CD4-positive, alpha-beta T cell treated with Interleukin-4 for 1 hour (primary cell): Measurements from ENCODE around the gene MAL.

ENCODE experiments used
- DNase-seq, 2 donors: peaks; one replicate each; pipeline ENCODE4 v3.0.0-alpha.2; 2020 to 2022

Gene MAL

GRCh38 chr2:95017071-95017501 lies 8.4 kb upstream of the MAL start:
- no peak for DNase-seq

DNA sequence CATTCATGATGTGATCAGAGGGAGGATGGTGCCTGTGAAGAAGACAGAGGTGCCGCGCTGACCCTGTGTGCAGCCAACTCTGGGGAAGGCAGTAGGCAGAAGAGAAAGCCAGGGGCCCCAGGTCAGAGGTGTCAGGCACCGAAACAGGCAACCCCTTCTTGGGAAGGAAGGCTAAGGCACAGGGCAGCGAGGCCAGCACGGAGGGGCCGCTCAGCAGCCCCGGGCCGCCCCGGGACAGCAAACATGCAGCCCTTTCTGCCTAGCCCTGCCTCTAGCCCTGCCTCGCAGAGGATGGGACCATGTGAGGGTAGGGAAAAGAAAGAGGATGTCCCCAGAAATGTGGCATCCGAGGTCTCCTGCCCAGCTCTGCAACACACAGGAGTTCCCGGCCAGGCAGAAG lies 7.7 kb upstream of the MAL start:
- DNase-seq: no peak

GRCh38 chr2:95018301-95018700 lies 7.2 kb upstream of the MAL start:
- DNase-seq: no peak

DNA sequence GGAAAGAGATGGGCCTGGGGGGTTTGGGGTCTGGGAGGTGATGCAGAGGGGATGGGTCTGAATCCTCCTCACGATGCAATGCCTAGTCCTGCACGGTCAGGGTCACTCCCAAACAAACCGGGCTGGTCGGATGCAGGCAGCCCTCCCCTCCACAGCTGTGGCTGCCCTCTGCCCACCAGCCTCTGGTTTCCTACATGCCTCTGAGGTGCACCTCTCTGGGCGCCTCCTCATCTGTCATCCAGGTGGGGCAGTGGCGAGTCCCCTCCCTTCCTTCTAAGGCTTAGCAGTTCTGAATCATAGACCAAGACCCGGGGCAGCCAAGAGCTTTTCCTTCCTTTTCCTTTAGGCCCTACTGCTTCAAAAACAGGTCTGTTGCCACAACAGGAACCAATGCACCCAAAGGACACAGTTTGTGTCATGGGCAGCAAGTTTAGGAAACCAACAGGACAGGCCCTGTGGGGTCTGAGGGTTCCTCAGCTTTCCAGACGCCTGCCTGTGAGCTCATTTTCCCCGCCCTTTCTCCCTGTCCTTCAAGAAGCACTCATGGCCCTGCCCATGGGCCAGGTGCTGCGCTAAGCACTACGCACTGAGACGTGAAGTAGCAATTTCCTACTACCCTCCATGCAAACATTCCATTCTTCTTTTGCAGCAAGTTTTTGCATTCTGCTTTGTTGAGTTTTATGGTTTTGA lies 6.5 kb upstream of the MAL start:
- no peak for DNase-seq

- no peak for DNase-seq
Observed at GRCh38 chr2:95019572-95019971, 5.9 kb upstream of the MAL start.

- no peak for DNase-seq
Observed at GRCh38 chr2:95020275-95021022, 5.1 kb upstream of the MAL start.

GRCh38 chr2:95021023-95021416 lies 4.5 kb upstream of the MAL start:
- no peak for DNase-seq

DNA sequence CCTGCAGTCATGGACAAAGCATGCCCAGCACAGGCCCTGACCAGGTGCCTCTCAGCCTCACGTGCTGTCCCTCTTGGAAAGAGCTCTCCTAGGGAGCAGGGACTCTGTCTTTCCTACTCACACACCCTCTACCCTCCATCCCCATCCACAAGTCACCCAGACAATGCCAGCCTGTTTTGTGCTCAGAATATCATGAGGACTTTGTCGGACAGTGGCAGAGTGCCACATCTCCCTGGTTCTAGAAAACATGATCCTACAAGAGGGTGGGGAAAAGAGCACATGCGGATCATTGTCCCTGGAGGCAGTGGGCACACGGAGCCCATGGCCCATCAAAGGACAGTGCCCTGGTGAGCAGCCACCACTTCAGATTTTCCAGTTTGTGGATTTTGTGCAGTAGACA lies 3.7 kb upstream of the MAL start:
- no peak for DNase-seq

- peak; percentile 77 to 85 for DNase-seq
Observed at GRCh38 chr2:95022309-95023221, 2.9 kb upstream of the MAL start.

GRCh38 chr2:95023222-95023597 lies 2.3 kb upstream of the MAL start:
- DNase-seq: peak; percentile 69 to 79

DNA sequence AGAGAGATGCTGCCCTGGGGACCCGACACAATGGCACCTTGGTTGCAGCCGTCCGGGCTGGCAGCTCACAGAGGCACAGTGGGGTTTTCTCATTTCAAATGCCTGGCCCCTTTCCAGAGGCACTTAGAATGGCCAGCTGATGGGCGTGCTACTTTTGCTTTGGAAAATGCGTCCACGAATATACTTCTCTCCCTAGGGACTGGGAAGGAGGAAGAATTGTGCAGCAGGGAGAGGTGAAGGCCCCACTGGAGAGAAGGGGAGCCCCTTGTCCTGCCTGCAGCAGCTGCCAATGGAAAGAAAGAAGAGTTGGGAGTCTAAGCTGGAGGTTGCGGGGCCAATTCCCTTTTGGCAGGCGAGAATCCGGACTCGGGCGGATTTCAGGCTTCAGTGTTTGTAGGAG lies 1.1 kb upstream of the MAL start:
- no peak for DNase-seq

DNA sequence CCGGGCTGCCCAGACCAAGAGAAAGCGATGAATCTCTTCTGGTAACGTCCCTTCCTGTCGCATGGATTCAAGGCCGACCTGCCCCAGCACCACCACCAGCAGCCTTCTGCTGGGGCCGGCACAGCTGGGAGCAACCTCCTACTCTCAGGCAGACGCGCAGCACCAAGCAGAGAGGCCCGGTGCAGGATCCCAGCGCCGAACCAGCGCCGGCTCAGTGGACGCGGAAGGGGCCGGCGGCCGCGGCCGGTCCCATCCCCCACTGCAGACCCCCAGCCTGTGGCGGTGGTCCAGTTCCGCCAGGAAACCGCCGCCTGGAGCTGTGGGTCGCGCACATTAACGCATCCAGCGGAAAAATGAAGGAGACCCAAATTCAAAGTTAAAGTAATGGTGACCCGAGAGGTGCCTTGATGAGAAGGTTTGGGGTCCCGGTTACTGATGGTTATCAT lies 525 bp upstream of the MAL start:
- DNase-seq: no peak

GRCh38 chr2:95026471-95027368 lies 1.2 kb downstream of the MAL start:
- no peak for DNase-seq

DNA sequence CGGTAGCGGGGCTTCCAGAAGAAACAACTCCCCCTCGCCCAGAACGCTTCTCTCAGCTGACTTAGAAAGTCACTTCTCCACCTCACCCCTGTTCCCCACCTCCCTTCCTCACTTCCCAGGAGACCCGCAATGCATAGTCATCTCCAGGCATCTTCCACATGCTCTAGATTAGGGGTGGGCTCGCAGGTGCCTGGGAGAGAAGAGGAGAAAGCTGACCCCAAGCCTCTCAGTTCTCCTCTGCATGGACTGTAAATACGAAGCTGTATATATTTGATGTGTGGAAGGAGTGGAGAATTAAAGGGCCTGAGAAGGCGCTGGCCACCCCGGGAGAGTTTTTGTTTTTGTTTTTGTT lies 1.8 kb downstream of the MAL start:
- DNase-seq: no peak

DNA sequence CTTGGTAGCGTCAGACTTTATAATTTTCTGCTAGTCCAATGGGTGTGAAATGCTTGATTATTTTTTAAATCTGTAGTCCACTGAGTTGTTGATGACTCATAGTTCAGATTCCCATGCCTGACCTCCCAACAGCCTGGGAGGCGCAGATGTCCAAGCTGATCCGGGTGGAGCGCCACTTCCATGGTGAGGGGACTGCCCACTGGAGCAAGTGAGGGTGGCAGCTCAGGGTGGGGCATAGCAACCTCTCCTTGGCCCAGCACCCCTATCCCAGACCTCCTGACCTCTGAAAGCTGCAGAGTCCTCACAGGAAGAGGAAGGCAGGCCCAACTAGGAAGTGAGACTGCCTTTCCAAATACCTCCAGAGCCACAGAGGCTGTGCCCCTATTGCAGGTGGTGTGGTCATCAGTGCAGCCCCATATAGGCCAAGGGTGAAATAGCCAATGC lies 4.4 kb downstream of the MAL start:
- DNase-seq: no peak

GRCh38 chr2:95030496-95030895 lies 5.0 kb downstream of the MAL start:
- DNase-seq: no peak

DNA sequence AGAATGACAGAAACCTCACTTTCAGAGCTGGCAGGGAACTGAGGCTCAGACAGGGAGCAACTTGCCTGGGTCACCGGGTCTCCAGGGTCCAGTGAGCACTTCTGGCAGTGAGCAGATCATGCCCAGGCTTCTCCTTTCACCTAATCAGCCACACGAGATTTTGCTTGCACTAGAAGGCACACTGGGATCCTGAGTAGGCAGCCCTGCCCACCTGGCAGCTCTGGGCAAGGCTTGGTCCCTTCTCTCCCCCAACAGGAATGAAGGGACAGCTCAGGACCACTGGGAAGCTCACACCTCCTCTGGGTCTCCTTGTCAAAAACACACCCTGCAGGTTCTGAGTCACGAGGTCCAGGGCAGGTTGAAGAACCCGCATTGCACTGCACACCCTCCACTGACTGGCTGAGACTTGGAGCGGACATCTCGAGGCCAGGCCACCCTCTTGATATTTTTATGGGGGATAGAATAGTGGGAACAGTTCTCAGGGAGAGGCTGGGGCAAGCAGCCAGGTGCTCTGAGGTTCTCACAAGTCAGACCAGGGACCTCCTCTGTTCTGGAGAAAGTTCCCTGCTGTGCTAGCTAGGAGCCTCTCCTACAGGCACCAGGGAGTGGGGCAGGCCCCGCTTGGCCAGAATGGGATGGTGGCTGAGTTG lies 5.7 kb downstream of the MAL start:
- DNase-seq: no peak

DNA sequence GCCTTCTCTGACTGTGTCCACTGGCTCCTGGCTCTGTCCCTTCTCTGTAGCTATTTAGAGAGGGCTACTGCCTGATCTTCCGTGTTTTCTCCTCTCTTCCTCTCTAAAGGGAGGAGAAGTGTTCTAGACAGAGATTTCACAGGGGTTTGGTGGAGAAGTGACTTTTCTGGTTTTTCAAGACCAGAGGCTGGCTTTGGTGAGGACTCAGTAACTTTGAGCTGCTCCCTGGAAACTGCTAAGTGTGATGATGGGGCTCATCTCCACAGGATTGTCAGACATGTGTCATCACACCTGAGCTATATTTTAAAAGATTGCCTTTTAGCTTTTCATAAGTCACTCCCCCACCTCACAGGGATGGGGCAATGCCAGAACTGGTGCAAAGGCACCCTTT lies 6.2 kb downstream of the MAL start:
- DNase-seq: no peak

GRCh38 chr2:95032341-95032740 lies 6.8 kb downstream of the MAL start:
- DNase-seq: no peak

- DNase-seq: no peak
Observed at GRCh38 chr2:95032868-95033603, 7.5 kb downstream of the MAL start.

DNA sequence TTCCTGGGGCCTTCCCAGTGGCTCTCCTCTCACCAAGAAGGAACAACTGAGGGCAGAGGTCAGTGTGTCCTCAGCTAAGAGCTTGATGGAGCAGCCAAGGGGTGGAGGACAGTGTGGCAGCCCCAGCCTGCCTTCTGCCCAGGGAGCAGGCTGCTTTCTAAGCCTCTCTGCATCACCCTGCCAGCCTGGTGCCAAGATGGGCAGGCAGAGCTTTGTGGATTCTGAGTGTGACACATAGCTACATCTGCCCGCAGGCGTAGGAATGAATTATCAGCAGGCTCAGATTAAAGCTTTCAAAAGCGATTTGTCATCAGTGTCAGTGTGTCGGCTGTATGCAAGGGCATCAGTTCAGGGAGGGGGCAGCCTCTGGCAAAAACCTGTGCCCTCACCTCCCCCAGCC lies 8.7 kb downstream of the MAL start:
- no peak for DNase-seq
